Measurements from ENCODE around the gene STARD13.

The STARD13 gene

DNA sequence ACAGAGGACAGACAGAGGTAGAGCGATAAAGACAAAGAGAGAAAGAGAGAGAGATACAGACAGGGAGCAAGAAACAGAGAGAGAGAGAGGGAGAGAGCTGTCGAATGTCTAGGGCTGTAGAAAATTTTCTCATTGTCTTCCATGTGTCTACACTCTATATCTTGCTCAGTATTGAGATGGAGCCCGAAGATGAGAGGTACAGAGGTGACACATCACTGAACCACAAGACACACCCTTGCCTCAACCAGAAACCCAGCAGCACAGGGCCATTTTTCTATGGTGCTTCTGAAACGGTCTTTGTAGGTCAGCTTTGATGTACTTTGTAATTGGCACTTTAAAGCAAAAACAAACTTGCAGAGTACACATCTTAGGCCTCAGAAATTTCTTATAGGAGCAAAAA, 157.4 kb downstream of the STARD13 start:
- no peaks in the 10 kb centered on the region for H3K36me3 ChIP-seq (ENCODE audit: control insufficient read depth, low read depth, low read length)

DNA sequence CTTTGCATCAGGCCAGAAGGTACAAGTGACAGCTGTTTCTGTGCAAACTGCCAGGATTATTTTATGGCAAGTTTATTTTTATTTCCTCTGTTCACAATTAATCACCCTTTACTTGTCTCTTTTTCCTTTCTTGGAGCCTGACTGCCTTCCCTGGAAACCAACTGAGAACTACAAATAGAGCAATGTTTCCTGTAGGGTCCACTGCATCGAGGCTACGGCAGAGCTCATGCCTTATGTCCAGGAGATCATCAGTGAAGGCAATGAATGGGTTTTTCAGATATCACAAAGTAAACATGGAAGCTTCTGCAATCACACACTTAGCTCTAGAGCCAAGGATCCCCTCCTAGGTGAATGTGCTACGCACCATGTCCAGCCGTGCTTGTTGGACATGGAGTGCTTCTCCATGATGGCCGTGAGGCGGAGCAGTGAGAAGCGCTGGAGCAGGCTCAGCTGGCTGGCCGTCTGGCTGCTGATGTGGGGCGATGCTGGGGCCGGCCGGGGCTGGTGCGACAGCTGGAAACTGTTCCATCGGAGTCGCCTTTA, 158.5 kb downstream of the STARD13 start:
- no peak overlapping the region for H3K9ac ChIP-seq (ENCODE audit: low read length)
- H3K27ac ChIP-seq (ENCODE audit: low read length): no peak overlapping the region
- H3K9me3 ChIP-seq (ENCODE audit: control insufficient read depth, low read depth, low read length): no peaks in the 10 kb centered on the region
- H3K4me3 ChIP-seq (ENCODE audit: low read length): no peak overlapping the region
- no peaks in the 10 kb centered on the region for H3K36me3 ChIP-seq (ENCODE audit: control insufficient read depth, low read depth, low read length)
- peaks cover 30% of the 10 kb centered on the region for H3K4me1 ChIP-seq (ENCODE audit: control insufficient read depth, low read depth, low read length)
- H3K27me3 ChIP-seq (ENCODE audit: control insufficient read depth, insufficient read depth, low read length): no peaks in the 10 kb centered on the region

More for the DNA sequence above, 157.4 kb downstream of the STARD13 start:
- Histone ChIP-seq H3K9ac (ENCODE audit: low read length) (no peak overlapping the region), H3K4me3 (ENCODE audit: low read length) (no peak overlapping the region), H3K4me1 (ENCODE audit: control insufficient read depth, low read depth, low read length) (peaks cover 27% of the 10 kb centered on the region), H3K9me3 (ENCODE audit: control insufficient read depth, low read depth, low read length) (no peaks in the 10 kb centered on the region), H3K27me3 (ENCODE audit: control insufficient read depth, insufficient read depth, low read length) (no peaks in the 10 kb centered on the region), H3K27ac (ENCODE audit: low read length) (no peak overlapping the region)

DNA sequence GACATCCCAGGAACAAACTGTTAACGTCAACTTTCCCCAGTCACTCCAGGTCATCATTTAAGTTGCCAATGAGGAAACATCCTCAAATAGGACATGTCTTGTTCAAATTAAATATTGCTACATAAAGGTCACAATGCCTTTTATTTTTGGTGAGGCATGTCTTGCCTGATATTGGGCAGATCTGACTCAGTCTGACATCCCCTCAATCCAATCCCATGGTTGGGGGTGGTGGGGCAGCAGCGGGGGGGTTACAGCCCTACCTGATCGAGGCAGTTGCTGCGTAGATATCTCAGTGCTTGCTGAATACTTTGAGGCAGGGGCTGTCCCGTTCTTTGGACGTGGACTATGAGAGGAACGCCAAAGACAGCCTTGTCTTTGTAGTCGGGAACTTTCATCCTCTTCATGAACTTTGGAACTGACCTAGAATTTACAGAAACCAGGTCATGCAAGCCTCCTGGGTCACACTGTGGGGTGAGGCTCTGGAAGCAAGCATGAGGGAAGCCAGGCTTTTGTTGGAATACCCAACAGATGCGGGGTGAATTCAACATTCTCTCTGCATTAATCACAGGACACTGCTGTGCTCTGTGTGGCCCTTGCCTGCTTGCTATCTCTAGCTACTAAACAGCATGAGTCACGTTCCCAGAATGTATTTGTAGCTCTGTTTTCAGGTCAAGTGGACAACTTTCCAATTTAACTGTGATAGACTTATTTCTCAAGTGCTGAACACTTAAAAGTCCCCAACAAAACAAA, 159.6 kb downstream of the STARD13 start:
- peaks cover 30% of the 10 kb centered on the region for H3K4me1 ChIP-seq (ENCODE audit: control insufficient read depth, low read depth, low read length)
- H3K4me3 ChIP-seq (ENCODE audit: low read length): no peak overlapping the region

DNA sequence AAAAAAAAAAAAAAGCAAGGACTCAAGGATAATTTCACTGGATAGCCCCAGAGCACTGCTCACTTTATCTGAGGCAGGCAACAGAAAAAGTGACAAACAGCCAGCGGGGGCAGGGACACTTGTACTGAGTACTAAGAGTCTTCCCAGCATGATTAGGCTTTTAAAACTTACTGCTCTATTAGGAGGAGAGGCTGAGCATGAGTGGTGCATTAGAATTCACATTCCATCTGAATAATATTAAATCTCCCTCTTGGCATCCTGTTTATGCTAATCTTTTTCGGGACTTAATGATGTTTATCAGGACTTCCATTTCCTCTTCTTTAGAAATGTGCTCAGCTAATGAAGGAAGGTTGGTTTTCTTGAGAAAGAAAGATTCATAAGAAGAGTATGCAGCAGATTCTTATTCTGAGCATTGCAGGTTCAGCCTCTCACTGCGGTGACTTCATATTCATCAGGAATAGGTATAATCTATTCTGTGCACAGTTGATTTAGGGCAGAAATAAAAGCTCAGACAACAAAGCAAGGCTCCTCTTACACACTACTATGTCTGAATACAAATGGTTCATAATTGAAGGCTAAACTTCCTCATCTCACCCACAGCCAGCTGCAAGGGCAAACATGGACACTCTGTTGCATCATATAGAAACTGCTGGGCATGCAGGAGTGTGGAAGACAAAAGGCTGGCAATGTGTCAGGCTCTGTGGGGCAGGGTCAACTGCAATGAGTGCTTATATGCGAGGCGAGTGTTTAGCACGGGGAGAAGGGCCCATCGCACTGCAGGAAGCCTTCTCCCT, 162.3 kb downstream of the STARD13 start:
- Histone ChIP-seq H3K27me3 (ENCODE audit: control insufficient read depth, insufficient read depth, low read length) (no peaks in the 10 kb centered on the region), H3K4me1 (ENCODE audit: control insufficient read depth, low read depth, low read length) (peaks cover 30% of the 10 kb centered on the region), H3K9ac (ENCODE audit: low read length) (no peak overlapping the region), H3K4me3 (ENCODE audit: low read length) (no peak overlapping the region), H3K27ac (ENCODE audit: low read length) (no peak overlapping the region), H3K36me3 (ENCODE audit: control insufficient read depth, low read depth, low read length) (no peaks in the 10 kb centered on the region), H3K9me3 (ENCODE audit: control insufficient read depth, low read depth, low read length) (no peaks in the 10 kb centered on the region)

More for the DNA sequence above, 159.6 kb downstream of the STARD13 start:
- Histone ChIP-seq H3K27ac (ENCODE audit: low read length) (no peak overlapping the region), H3K9me3 (ENCODE audit: control insufficient read depth, low read depth, low read length) (no peaks in the 10 kb centered on the region), H3K27me3 (ENCODE audit: control insufficient read depth, insufficient read depth, low read length) (no peaks in the 10 kb centered on the region), H3K9ac (ENCODE audit: low read length) (no peak overlapping the region), H3K36me3 (ENCODE audit: control insufficient read depth, low read depth, low read length) (no peaks in the 10 kb centered on the region)

DNA sequence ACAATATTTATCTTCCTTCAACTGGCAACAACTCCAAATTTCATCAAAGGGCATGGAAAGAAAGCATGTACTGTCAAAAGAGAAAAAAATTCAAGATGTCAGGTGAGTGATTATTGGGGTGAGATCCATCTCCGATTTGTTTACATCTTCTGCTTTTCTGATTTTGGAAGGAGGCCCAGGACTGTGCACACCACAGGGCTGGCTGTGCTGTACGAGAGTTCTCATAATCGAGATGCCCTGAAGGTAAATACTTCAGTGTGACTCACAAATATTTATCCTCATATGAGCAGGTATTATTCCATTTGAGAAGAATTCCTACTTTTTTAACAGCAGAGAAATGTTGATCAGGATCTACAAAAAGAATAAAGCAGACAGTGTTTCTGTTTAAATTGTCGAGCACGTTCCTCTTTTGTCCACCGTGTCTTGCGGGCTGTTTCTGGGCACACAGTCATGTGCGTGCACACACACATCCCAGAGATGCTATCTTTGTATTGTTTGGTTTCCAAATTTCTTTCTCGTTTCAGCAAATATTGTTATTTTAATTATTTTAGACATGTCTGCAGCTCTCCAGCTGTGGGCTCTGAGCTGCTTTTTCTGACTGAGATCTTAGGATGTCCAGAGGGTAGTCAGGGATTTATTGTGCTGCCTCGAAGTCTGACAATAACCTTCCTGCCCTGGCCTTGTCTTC, 165.6 kb downstream of the STARD13 start:
- no peaks in the 10 kb centered on the region for H3K36me3 ChIP-seq (ENCODE audit: control insufficient read depth, low read depth, low read length)
- H3K4me3 ChIP-seq (ENCODE audit: low read length): no peak overlapping the region
- H3K4me1 ChIP-seq (ENCODE audit: control insufficient read depth, low read depth, low read length): peaks cover 18% of the 10 kb centered on the region
- no peaks in the 10 kb centered on the region for H3K27me3 ChIP-seq (ENCODE audit: control insufficient read depth, insufficient read depth, low read length)
- no peaks in the 10 kb centered on the region for H3K9me3 ChIP-seq (ENCODE audit: control insufficient read depth, low read depth, low read length)
- no peak overlapping the region for H3K9ac ChIP-seq (ENCODE audit: low read length)
- no peak overlapping the region for H3K27ac ChIP-seq (ENCODE audit: low read length)

DNA sequence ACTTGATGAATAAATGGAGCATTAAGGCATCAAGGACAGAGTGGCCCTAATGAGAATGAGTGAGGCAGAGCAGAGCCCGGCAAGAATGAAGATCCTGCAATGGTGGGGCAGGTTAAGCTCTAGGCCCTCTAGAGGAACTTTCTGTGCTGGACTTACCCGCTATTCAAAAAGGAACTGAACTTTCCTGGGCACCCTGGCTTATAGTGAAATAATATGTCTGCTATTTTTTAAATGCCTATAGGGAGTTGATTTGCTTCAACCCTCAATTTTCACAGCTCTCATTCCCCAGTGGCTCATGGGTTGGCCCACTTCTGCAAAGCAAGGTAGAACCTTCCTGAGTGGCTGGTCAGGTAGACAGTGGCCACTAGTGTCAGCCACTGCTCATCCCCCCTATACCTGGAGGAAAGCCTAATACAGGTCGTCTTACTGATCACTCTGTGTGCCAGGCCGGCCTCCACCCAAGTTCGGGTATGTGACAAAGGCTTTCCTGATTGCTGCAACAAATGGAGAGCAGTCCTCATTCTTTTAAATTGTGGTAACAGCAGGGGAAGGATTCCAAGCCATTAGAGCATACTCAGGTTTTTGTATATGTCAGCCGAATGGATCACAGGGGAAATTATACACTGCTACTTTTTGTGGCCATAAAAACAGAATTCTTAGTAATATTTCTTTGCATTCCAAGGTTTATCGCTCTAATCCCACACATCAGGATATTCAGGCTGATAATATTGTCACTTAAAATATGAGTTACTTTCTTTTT, 166.4 kb downstream of the STARD13 start:
- Histone ChIP-seq H3K4me3 (ENCODE audit: low read length) (no peak overlapping the region), H3K4me1 (ENCODE audit: control insufficient read depth, low read depth, low read length) (peaks cover 13% of the 10 kb centered on the region), H3K27ac (ENCODE audit: low read length) (no peak overlapping the region)

DNA sequence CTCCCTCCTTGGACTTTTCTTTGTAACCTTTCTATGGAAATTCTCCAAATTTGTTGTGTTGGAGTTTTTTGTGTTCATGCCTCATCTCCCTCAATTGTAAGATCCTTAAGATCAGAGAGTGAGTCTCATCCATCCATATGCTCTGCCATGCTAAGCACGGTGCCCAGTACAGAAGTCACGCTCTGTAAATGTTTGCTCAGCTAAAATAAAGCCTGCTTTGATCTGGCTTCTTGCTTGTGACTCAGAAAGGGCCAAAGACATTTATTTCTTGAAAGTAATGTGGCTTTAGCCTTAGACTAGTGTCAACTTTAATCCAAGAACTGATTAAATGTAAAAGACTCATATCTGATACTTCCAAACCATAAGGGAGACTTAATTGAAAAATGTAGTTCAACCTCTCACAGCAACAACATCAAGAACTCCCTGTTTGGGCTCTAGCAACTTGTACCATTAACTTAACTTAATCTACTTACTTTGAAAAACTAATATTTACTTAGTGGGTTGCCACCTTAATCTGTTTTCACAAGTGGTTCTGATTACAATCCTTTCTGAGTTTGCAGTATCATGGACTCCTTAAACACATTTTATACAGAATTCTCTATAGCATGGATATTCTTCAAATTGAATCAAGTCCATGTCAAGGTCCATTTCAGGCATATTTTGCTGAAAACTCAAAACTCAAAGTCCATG, 169.1 kb downstream of the STARD13 start:
- H3K36me3 ChIP-seq (ENCODE audit: control insufficient read depth, low read depth, low read length): no peaks in the 10 kb centered on the region
- no peak overlapping the region for H3K9ac ChIP-seq (ENCODE audit: low read length)
- no peaks in the 10 kb centered on the region for H3K4me1 ChIP-seq (ENCODE audit: control insufficient read depth, low read depth, low read length)
- no peak overlapping the region for H3K4me3 ChIP-seq (ENCODE audit: low read length)
- H3K9me3 ChIP-seq (ENCODE audit: control insufficient read depth, low read depth, low read length): no peaks in the 10 kb centered on the region
- no peak overlapping the region for H3K27ac ChIP-seq (ENCODE audit: low read length)
- H3K27me3 ChIP-seq (ENCODE audit: control insufficient read depth, insufficient read depth, low read length): no peaks in the 10 kb centered on the region

More for the DNA sequence above, 166.4 kb downstream of the STARD13 start:
- Histone ChIP-seq H3K9me3 (ENCODE audit: control insufficient read depth, low read depth, low read length) (no peaks in the 10 kb centered on the region), H3K36me3 (ENCODE audit: control insufficient read depth, low read depth, low read length) (no peaks in the 10 kb centered on the region), H3K9ac (ENCODE audit: low read length) (no peak overlapping the region), H3K27me3 (ENCODE audit: control insufficient read depth, insufficient read depth, low read length) (no peaks in the 10 kb centered on the region)

DNA sequence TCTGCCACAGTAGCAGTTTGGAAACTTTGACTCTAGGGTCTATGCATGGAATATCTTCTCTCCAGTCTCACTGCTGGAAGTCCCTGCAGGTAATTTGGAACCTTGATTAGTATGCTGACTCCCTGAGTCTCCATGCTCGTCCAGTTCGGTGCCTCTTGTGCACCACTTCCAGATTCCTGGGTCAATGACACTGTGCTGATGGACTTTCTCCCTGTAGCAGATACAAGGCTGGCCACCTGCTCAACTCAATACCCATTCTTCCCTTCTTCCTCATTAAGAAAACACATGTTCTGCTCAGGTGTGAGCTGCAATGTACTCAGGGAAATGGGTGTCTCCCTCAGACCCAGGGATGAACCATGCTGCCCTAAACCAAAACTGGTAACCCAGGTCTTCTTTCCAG, 170.3 kb downstream of the STARD13 start:
- Histone ChIP-seq H3K4me3 (ENCODE audit: low read length) (no peak overlapping the region), H3K36me3 (ENCODE audit: control insufficient read depth, low read depth, low read length) (no peaks in the 10 kb centered on the region), H3K9me3 (ENCODE audit: control insufficient read depth, low read depth, low read length) (no peaks in the 10 kb centered on the region), H3K27ac (ENCODE audit: low read length) (no peak overlapping the region), H3K4me1 (ENCODE audit: control insufficient read depth, low read depth, low read length) (no peaks in the 10 kb centered on the region), H3K27me3 (ENCODE audit: control insufficient read depth, insufficient read depth, low read length) (no peaks in the 10 kb centered on the region), H3K9ac (ENCODE audit: low read length) (no peak overlapping the region)

DNA sequence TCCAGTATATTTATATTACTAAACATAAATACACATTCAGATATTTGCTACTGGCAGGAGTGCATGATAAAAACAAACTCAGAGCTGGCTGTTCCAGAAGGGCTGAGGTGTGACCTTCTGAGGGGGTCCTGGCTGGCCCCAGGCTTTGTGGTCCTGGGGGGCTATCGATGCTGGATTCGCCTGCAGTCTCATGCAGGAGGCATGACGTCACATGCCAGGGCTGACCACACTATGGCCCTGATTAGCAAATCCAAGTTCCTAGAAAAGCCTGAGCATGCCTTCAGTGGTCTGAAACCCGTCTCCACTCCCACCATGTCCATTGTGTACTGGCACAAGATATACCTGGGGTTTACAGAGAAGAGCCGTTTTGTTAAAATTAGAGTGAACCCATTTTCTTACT, 171.4 kb downstream of the STARD13 start:
- Histone ChIP-seq H3K9ac (ENCODE audit: low read length) (no peak overlapping the region), H3K9me3 (ENCODE audit: control insufficient read depth, low read depth, low read length) (no peaks in the 10 kb centered on the region), H3K36me3 (ENCODE audit: control insufficient read depth, low read depth, low read length) (no peaks in the 10 kb centered on the region), H3K27ac (ENCODE audit: low read length) (no peak overlapping the region), H3K4me3 (ENCODE audit: low read length) (no peak overlapping the region), H3K4me1 (ENCODE audit: control insufficient read depth, low read depth, low read length) (no peaks in the 10 kb centered on the region), H3K27me3 (ENCODE audit: control insufficient read depth, insufficient read depth, low read length) (no peaks in the 10 kb centered on the region)

DNA sequence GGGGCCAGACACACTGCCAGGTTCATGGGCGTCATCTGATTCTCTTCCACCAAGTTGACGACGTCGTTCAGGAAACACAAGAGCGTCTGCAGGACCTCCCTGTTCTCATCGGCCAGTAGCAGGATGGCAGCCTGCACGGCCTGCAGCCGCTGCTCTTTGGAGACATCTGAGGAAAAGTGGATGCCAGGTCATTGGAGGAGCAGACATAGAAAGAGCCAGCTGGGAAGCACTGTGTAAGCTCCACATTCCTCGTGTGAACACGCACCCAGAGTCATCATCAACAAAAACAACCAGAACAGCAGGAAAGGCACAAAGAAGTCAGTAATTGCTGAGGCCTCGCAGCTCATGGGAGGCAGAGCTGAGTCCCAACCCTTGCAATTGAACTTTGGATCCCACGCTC, 172.8 kb downstream of the STARD13 start:
- Histone ChIP-seq H3K9me3 (ENCODE audit: control insufficient read depth, low read depth, low read length) (no peaks in the 10 kb centered on the region), H3K9ac (ENCODE audit: low read length) (no peak overlapping the region), H3K27me3 (ENCODE audit: control insufficient read depth, insufficient read depth, low read length) (no peaks in the 10 kb centered on the region), H3K36me3 (ENCODE audit: control insufficient read depth, low read depth, low read length) (no peaks in the 10 kb centered on the region), H3K27ac (ENCODE audit: low read length) (no peak overlapping the region), H3K4me3 (ENCODE audit: low read length) (no peak overlapping the region), H3K4me1 (ENCODE audit: control insufficient read depth, low read depth, low read length) (no peaks in the 10 kb centered on the region)

Data from iPS-18a (cell line).